Esophagus muscularis mucosa (tissue), 3 donors: ENCODE data around the gene SLC25A2.

ENCODE experiments used
- POLR2A ChIP-seq: fragments of 450-650 bp; IDR thresholded peaks from one replicate; pipeline ENCODE4 v1.6.1; 2017; ENCODE audit warnings: antibody characterized with exemption, moderate library complexity, mild to moderate bottlenecking, low read depth
- TF ChIP-seq, protein P1 (sequence below), 3 experiments: fragments of 200-600 bp in 2 of 3; fragments of 450-650 bp in 1 of 3; sonication (generic) in 2 of 3; IDR thresholded peaks; one replicate each; pipeline ENCODE4 v1.5.1; 2017 to 2019; ENCODE audit warnings: antibody characterized with exemption in 3 of 3, mild to moderate bottlenecking in 2 of 3, moderate library complexity in 1 of 3

- TF ChIP-seq, protein P1, sequence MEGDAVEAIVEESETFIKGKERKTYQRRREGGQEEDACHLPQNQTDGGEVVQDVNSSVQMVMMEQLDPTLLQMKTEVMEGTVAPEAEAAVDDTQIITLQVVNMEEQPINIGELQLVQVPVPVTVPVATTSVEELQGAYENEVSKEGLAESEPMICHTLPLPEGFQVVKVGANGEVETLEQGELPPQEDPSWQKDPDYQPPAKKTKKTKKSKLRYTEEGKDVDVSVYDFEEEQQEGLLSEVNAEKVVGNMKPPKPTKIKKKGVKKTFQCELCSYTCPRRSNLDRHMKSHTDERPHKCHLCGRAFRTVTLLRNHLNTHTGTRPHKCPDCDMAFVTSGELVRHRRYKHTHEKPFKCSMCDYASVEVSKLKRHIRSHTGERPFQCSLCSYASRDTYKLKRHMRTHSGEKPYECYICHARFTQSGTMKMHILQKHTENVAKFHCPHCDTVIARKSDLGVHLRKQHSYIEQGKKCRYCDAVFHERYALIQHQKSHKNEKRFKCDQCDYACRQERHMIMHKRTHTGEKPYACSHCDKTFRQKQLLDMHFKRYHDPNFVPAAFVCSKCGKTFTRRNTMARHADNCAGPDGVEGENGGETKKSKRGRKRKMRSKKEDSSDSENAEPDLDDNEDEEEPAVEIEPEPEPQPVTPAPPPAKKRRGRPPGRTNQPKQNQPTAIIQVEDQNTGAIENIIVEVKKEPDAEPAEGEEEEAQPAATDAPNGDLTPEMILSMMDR (IDR thresholded peaks at IDR 0.05), result no peak
- no peak for TF ChIP-seq POLR2A
These were observed 43.2 kb downstream of the SLC25A2 start for GRCh38 chr5:141260458-141261237.
